Stomach smooth muscle (tissue), 2 donors: ENCODE data around the gene ZNF766.

ENCODE experiments used
- H3K27ac ChIP-seq: one replicate; pipeline ENCODE4 v1.7.0; 2013; ENCODE audit warnings: mild to moderate bottlenecking, low read length, inconsistent platforms
- H3K27me3 ChIP-seq, 2 donors: one replicate each; pipeline ENCODE4 v1.7.0; 2013; ENCODE audit warnings: low read length in 2 of 2; ENCODE audit not compliant: insufficient read depth in 2 of 2, control insufficient read depth in 1 of 2
- H3K36me3 ChIP-seq, 2 donors: one replicate each; pipeline ENCODE4 v1.7.0; 2013; ENCODE audit warnings: low read length in 2 of 2; ENCODE audit not compliant: control insufficient read depth in 2 of 2, insufficient read depth in 2 of 2
- H3K4me1 ChIP-seq: one replicate; pipeline ENCODE4 v1.7.0; 2013; ENCODE audit warnings: low read length; ENCODE audit not compliant: control insufficient read depth, insufficient read depth
- H3K4me3 ChIP-seq, 2 donors: one replicate each; pipeline ENCODE4 v1.7.0; 2013; ENCODE audit warnings: low read length in 2 of 2
- H3K9ac ChIP-seq, 2 donors: one replicate each; pipeline ENCODE4 v1.7.0; 2013; ENCODE audit warnings: low read length in 2 of 2, mild to moderate bottlenecking in 1 of 2
- H3K9me3 ChIP-seq, 2 donors: one replicate each; pipeline ENCODE4 v1.7.0; 2013; ENCODE audit warnings: low read length in 2 of 2; ENCODE audit not compliant: control insufficient read depth in 2 of 2
- donor health status: healthy.
- donor health status: Pancreatic carcinoma.

Gene ZNF766

DNA sequence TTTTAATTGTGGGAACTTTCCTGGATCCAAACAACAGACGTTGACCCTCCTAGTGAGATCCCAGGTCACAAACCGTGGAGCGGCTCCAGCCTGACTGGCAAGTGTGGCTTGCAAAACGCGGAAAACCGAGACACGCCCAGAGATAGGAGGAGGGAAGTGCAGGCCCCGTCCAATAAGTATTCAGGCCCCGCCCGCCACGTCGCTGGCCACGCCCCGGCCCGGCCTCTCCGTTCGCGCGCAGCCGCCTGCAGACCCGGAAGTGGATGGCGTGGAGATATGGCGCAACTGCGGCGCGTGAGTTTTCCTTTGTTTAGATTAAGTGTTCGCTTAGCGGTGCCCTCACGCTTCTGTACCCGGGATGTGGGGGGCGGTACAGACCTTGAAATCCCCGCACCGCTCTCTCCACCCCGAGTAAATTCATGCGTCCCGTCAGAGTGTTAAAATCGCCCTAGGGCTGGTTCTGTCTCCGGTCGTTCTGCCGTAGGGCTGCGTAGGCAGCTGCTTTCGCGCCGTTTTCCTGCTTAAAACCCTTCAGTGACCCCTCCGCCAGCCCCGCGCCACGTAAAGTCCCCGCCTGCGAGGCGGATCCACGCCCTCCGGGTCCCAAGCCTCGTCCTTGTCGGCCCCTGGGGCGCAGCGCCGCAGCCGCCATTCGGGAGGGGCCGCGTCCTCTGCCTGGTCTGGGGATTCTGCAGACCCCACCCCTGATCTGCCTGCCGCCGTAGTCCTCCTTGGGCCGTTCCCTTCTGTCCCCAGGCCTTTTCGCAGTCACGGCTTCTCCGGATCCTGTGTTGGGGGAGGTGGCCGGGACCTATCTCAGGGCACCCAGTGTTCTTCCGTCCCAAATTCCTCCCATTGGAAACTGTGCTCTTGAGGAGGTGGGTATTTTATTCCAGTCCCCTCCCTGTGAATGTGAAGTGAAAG lies at the start of gene ZNF766:
ZNF766 (plus strand) TSS at position 250 of the 924 bp plus-strand sequence; CDS start at position 277, 27 bp downstream.
- Histone ChIP-seq H3K27ac (peak within 1 kb of the TSS; percentile 94), H3K4me3 (peak within 1 kb of the TSS; percentile 93 to 98), H3K36me3 (peaks cover 0 to 4% of the 10 kb centered on the region in 2 donors), H3K27me3 (no peaks in the 10 kb centered on the region), H3K9me3 (no peaks in the 10 kb centered on the region), H3K4me1 (peaks cover 11% of the 10 kb centered on the region), H3K9ac (peak within 1 kb of the TSS; percentile 97 to 98)

GRCh38 chr19:52219611-52220010 lies 49.8 kb upstream of the ZNF766 start:
- no peaks in the 10 kb centered on the region for H3K9me3 ChIP-seq
- H3K4me3 ChIP-seq, result no peak overlapping the region
- H3K27ac ChIP-seq, result no peak overlapping the region
- peaks cover 90 to 93% of the 10 kb centered on the region in 2 donors for H3K36me3 ChIP-seq
- no peaks in the 10 kb centered on the region for H3K27me3 ChIP-seq
- no peak overlapping the region for H3K9ac ChIP-seq
- no peaks in the 10 kb centered on the region for H3K4me1 ChIP-seq

GRCh38 chr19:52221031-52221430 lies 48.4 kb upstream of the ZNF766 start:
- Histone ChIP-seq H3K9me3 (no peaks in the 10 kb centered on the region), H3K4me1 (no peaks in the 10 kb centered on the region), H3K4me3 (no peak overlapping the region), H3K27me3 (no peaks in the 10 kb centered on the region), H3K36me3 (peaks cover 87 to 88% of the 10 kb centered on the region in 2 donors), H3K27ac (peak overlapping the region; percentile 6), H3K9ac (no peak overlapping the region)

DNA sequence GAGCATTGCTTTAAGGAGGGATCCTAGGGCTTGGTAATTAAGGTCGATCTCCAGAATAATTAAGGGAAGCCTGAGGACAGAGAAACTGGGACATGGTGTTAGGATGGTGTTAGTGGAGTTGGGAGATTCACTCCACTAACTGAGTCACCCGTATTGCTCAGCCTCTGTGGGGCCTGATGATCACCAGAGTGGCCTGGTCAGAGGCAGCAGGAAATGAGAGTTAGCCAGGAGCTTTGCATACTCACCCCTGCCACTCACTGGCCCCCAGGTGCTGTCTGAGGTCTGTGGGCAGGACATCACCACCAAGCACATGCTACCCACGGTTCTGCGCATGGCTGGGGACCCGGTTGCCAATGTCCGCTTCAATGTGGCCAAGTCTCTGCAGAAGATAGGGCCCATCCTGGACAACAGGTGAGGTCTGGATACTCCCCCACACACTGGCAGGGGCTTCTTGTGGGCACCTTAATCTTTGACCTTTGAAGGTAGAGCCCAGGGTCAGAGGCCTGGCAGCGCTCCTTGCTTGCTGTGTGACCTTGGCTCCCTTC lies 47.5 kb upstream of the ZNF766 start:
- H3K9me3 ChIP-seq, result no peaks in the 10 kb centered on the region
- no peak overlapping the region for H3K27ac ChIP-seq
- peaks cover 85 to 89% of the 10 kb centered on the region in 2 donors for H3K36me3 ChIP-seq
- no peaks in the 10 kb centered on the region for H3K27me3 ChIP-seq
- no peak overlapping the region for H3K4me3 ChIP-seq
- no peaks in the 10 kb centered on the region for H3K4me1 ChIP-seq
- no peak overlapping the region for H3K9ac ChIP-seq

DNA sequence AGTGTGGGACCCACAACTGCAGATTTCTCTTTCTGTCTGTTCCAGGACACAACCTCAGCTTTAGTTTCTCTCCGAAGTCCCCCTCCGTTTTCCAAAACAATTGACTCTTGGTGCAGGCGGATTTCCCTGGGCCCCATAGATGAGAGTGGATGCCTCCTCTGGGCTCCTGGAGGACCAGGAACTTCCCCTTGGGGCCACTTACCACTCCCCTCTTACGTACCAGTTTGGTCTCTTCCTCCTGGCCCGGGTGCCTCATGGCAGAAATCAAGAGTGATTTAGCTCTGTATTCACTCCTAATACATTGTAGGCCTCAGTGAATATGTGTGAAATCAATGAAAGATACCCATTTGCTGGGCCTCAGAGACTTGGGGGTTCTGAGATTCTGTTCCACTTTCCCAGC lies 45.2 kb upstream of the ZNF766 start:
- no peak overlapping the region for H3K9ac ChIP-seq
- no peaks in the 10 kb centered on the region for H3K9me3 ChIP-seq
- H3K4me1 ChIP-seq, result no peaks in the 10 kb centered on the region
- H3K27ac ChIP-seq, result no peak overlapping the region
- no peak overlapping the region for H3K4me3 ChIP-seq
- no peaks in the 10 kb centered on the region for H3K27me3 ChIP-seq
- H3K36me3 ChIP-seq, result peaks cover 86 to 87% of the 10 kb centered on the region in 2 donors

DNA sequence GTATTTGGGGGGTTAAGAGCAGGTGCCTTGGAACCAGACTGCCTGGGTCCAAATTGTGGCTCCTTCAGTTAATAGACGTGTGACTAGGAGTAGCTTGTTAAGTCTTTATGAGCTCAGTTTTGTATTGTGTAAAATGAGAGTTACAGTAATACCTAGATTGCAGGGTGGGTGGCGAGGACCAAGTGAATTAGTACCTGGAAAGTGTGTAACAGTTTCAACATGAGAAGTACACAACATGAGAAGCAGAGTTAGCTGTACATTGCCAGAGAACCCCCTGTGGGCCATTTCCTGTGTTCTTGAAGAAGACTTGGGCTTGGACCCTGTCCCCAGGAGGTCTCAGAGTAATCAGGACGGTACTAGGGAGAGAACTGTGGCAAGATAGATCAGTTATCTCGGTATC lies 42.7 kb upstream of the ZNF766 start:
- H3K27ac ChIP-seq, result no peak overlapping the region
- H3K36me3 ChIP-seq, result peaks cover 64 to 68% of the 10 kb centered on the region in 2 donors

GRCh38 chr19:52227196-52227940 lies 42.0 kb upstream of the ZNF766 start:
- H3K27ac ChIP-seq, result no peak overlapping the region
- H3K9ac ChIP-seq, result no peak overlapping the region
- H3K27me3 ChIP-seq, result no peaks in the 10 kb centered on the region
- no peaks in the 10 kb centered on the region for H3K4me1 ChIP-seq
- H3K9me3 ChIP-seq, result no peaks in the 10 kb centered on the region
- no peak overlapping the region for H3K4me3 ChIP-seq
- peaks cover 57 to 61% of the 10 kb centered on the region in 2 donors for H3K36me3 ChIP-seq

More for the DNA sequence above, 42.7 kb upstream of the ZNF766 start:
- Histone ChIP-seq H3K4me1 (no peaks in the 10 kb centered on the region), H3K9ac (no peak overlapping the region), H3K27me3 (no peaks in the 10 kb centered on the region), H3K9me3 (no peaks in the 10 kb centered on the region), H3K4me3 (no peak overlapping the region)

GRCh38 chr19:52227980-52228379 lies 41.4 kb upstream of the ZNF766 start:
- Histone ChIP-seq H3K9ac (no peak overlapping the region), H3K4me3 (no peak overlapping the region), H3K9me3 (no peaks in the 10 kb centered on the region), H3K36me3 (peaks cover 51 to 55% of the 10 kb centered on the region in 2 donors), H3K4me1 (no peaks in the 10 kb centered on the region), H3K27me3 (no peaks in the 10 kb centered on the region), H3K27ac (no peak overlapping the region)

DNA sequence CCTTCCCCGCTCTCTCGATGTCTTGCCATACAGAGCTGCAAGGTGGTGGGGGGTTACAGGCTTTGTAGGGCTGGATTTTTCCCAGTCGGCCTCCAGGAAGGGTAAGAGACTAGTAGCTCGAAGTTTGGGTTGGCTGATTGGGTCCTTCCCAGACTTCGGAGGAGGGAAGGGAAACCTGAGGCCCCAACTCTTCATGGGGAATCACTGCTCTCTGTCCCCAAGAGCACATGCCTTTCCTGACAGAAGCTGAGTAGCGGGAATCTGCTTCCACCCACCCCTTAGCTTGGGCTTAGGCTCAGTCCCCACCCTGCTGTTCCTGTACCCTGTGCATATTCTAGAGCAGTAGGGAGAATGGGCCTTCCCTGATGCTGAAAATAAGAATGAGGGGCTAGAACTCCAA lies 39.9 kb upstream of the ZNF766 start:
- H3K27me3 ChIP-seq, result no peaks in the 10 kb centered on the region
- H3K27ac ChIP-seq, result no peak overlapping the region
- no peak overlapping the region for H3K4me3 ChIP-seq
- H3K9me3 ChIP-seq, result no peaks in the 10 kb centered on the region
- H3K36me3 ChIP-seq, result peaks cover 35 to 41% of the 10 kb centered on the region in 2 donors
- no peaks in the 10 kb centered on the region for H3K4me1 ChIP-seq
- H3K9ac ChIP-seq, result no peak overlapping the region

- Histone ChIP-seq H3K27me3 (no peaks in the 10 kb centered on the region), H3K4me3 (no peak overlapping the region), H3K9ac (no peak overlapping the region), H3K27ac (no peak overlapping the region), H3K9me3 (no peaks in the 10 kb centered on the region), H3K36me3 (peaks cover 31 to 33% of the 10 kb centered on the region in 2 donors), H3K4me1 (no peaks in the 10 kb centered on the region)
Measured at GRCh38 chr19:52230685-52231084, 38.7 kb upstream of the ZNF766 start.
